Activated CD4-positive, alpha-beta memory T cell treated with anti-CD3 and anti-CD28 coated beads, Interleukin-2, amount 10 ng/mL, durations not matched to agents 7 days and 5 days (primary cell): ENCODE measurements around the gene TFB2M. TPM values are rescaled to one million over a fixed set of nuclear protein-coding genes. Genes with fewer than 3 reads are reported as not detected.

ENCODE experiments used
- CTCF ChIA-PET: fragments of 350-600 bp; sonication (Branson Sonifier 250); formaldehyde crosslinking; loops from one replicate; lab custom pipeline; 2021; ENCODE audit warnings: antibody characterized with exemption, inconsistent platforms; lab: Charles Lee
- POLR2A ChIA-PET: fragments of 350-600 bp; sonication (Branson Sonifier 250); formaldehyde crosslinking; loops from one replicate; lab custom pipeline; 2021; ENCODE audit warnings: antibody characterized with exemption; lab: Charles Lee
- DNase-seq: peaks from one replicate; pipeline ENCODE4 v3.0.0-alpha.2; 2020
- H3K27ac Mint-ChIP-seq: one replicate; pipeline ENCODE4 v1.8.0; 2021; ENCODE audit warnings: mild to moderate bottlenecking, mixed read lengths
- H3K27me3 Mint-ChIP-seq: one replicate; pipeline ENCODE4 v1.8.0; 2021; ENCODE audit warnings: mixed read lengths
- H3K36me3 Mint-ChIP-seq: one replicate; pipeline ENCODE4 v1.8.0; 2021; ENCODE audit warnings: low read depth, mixed read lengths
- H3K4me1 Mint-ChIP-seq: one replicate; pipeline ENCODE4 v1.8.0; 2021; ENCODE audit warnings: mixed read lengths
- H3K4me3 Mint-ChIP-seq: one replicate; pipeline ENCODE4 v1.8.0; 2021; ENCODE audit warnings: mild to moderate bottlenecking, mixed read lengths
- H3K9me3 Mint-ChIP-seq: one replicate; pipeline ENCODE4 v1.8.0; 2021; ENCODE audit warnings: mixed read lengths
- total RNA-seq, 2 experiments: library from RNA; stranded (reverse); gene quantifications; one replicate each; pipeline ENCODE4 v1.2.3, GENCODE V29; 2021

TFB2M gene
- total RNA-seq, 2 experiments from 2014 or later: 7.4 to 9.0 TPM

- peaks cover 7% of the 10 kb centered on the region for H3K4me1 Mint-ChIP-seq
- H3K9me3 Mint-ChIP-seq: no peaks in the 10 kb centered on the region
- no peak for DNase-seq
- no peaks in the 10 kb centered on the region for H3K27me3 Mint-ChIP-seq
- POLR2A ChIA-PET: no interaction called here
- CTCF ChIA-PET: interaction anchor here (0.6 to 1.9 kb wide), 16 partner anchors 8 to 1344 kb away, joined by 3 to 21 read pairs (median 3); partner anchors contain the start of gene SMYD3
- H3K27ac Mint-ChIP-seq: no peak overlapping the region
- no peaks in the 10 kb centered on the region for H3K36me3 Mint-ChIP-seq
- H3K4me3 Mint-ChIP-seq: no peak overlapping the region
Measured at GRCh38 chr1:246497331-246497915, 68.6 kb downstream of the TFB2M start.

GRCh38 chr1:246492611-246493245, 73.3 kb downstream of the TFB2M start:
- no peaks in the 10 kb centered on the region for H3K27me3 Mint-ChIP-seq
- H3K4me3 Mint-ChIP-seq: no peak overlapping the region
- H3K36me3 Mint-ChIP-seq: peaks cover 2% of the 10 kb centered on the region
- ChIA-PET POLR2A (no interaction called here), CTCF (interaction anchor here (1.0 to 1.3 kb wide), 2 partner anchors 13 to 1340 kb away, joined by 3 to 5 read pairs; no protein-coding TSS in a partner anchor)
- DNase-seq: peak; percentile 42
- no peak overlapping the region for H3K27ac Mint-ChIP-seq
- no peaks in the 10 kb centered on the region for H3K9me3 Mint-ChIP-seq
- H3K4me1 Mint-ChIP-seq: peaks cover 4% of the 10 kb centered on the region

- no peak for DNase-seq
- Mint-ChIP-seq H3K9me3 (no peaks in the 10 kb centered on the region), H3K4me3 (no peak overlapping the region), H3K36me3 (peaks cover 2% of the 10 kb centered on the region), H3K27ac (no peak overlapping the region), H3K27me3 (no peaks in the 10 kb centered on the region), H3K4me1 (no peaks in the 10 kb centered on the region)
- ChIA-PET POLR2A (no interaction called here), CTCF (no interaction called here)
Measured at GRCh38 chr1:246491551-246492053, 74.5 kb downstream of the TFB2M start.

Other genes starting within 250 kb of the TFB2M start
- gene SMYD3, start 59.0 kb downstream of the TFB2M start, total RNA-seq: 10 to 100 TPM; 15.5 to 18.7 TPM
- 10 to 100 TPM; 36.2 to 39.3 TPM for gene CNST, start 195 bp upstream of the TFB2M start, total RNA-seq
- 1 to 10 TPM; 7.7 to 8.1 TPM for gene SCCPDH, start 158.1 kb upstream of the TFB2M start, total RNA-seq